GM12878 (cell line): Measurements from ENCODE around the gene RPS6KA4. TPM values are rescaled to one million over a fixed set of nuclear protein-coding genes. Genes with fewer than 3 reads are reported as not detected.
A peak's percentile ranks its signal among the peaks of the same experiment; 100 is the strongest.

Experiments used
- ATAC-seq: fragments of 200-7000 bp; cut with Tn5 transposase; 3 replicates; pipeline ENCODE4 v1.9.1; 2020; ENCODE audit warnings: mild to moderate bottlenecking, moderate library complexity
- BruUV-seq: library from RNA; stranded (reverse); fragments of 400-500 nt; replicated peaks from 2 replicates; lab custom pipeline; 2021; lab: Mats Ljungman, UMichigan
- CTCF ChIA-PET: fragments of 300-600 bp; sonication (Branson Sonifier 250); formaldehyde crosslinking; extraction: SDS; loops from one replicate; lab custom pipeline; 2021; ENCODE audit warnings: inconsistent platforms; lab: Yijun Ruan, JAX
- POLR2A ChIA-PET: fragments of 350-600 bp; formaldehyde crosslinking; extraction: SDS; loops from one replicate; lab custom pipeline; 2021; ENCODE audit warnings: inconsistent platforms; lab: Charles Lee
- RAD21 ChIA-PET: fragments of 300-600 bp; sonication (Branson Sonifier 250); formaldehyde crosslinking; loops from one replicate; lab custom pipeline; 2023; ENCODE audit warnings: antibody characterized with exemption; ENCODE audit not compliant: unreplicated experiment; lab: Charles Lee
- SMC1A ChIA-PET: fragments of 300-600 bp; sonication (Branson Sonifier 250); formaldehyde crosslinking; loops from one replicate; lab custom pipeline; 2023; ENCODE audit not compliant: unreplicated experiment, uncharacterized antibody; lab: Charles Lee
- DNase-seq: peaks from one replicate; pipeline ENCODE4 v3.0.0-alpha.2; 2011; ENCODE audit warnings: low read depth, low spot score
- FAIRE-seq: peaks from 3 replicates; lab custom pipeline; 2011; peaks lifted over from hg19 to GRCh38; lab: Jason Lieb, UNC
- H2AFZ ChIP-seq: 2 replicates; pipeline ENCODE4 v1.6.0; 2011; ENCODE audit warnings: low read depth, low read length, control low read depth; ENCODE audit not compliant: control insufficient read depth
- H3K27ac ChIP-seq: 2 replicates; pipeline ENCODE4 v1.5.1; 2011; ENCODE audit warnings: control low read depth; ENCODE audit not compliant: control insufficient read depth, insufficient read depth
- H3K27me3 ChIP-seq, 2 experiments: replicated peaks in 1 of 2; 2 replicates each; pipeline versions ENCODE4 v1.6.0 to v1.6.1; 2011; ENCODE audit warnings: low read length in 1 of 2; ENCODE audit not compliant: control insufficient read depth in 2 of 2, insufficient read depth in 2 of 2
- H3K36me3 ChIP-seq, 2 experiments: 2 replicates each; pipeline ENCODE4 v1.5.1; 2011; ENCODE audit warnings: low read length in 1 of 2; ENCODE audit not compliant: control insufficient read depth in 2 of 2, insufficient read depth in 2 of 2
- H3K4me1 ChIP-seq: 2 replicates; pipeline ENCODE4 v1.6.1; 2011; ENCODE audit warnings: mild to moderate bottlenecking, low read length, moderate library complexity, mixed read lengths; ENCODE audit not compliant: control insufficient read depth, insufficient read depth
- H3K4me2 ChIP-seq: 2 replicates; pipeline ENCODE4 v1.6.0; 2011; ENCODE audit warnings: control low read depth; ENCODE audit not compliant: control insufficient read depth, insufficient read depth
- H3K4me3 ChIP-seq: fragments of 200-600 bp; sonication (generic); 2 replicates; pipeline ENCODE4 v1.5.1; 2016
- H3K79me2 ChIP-seq: 2 replicates; pipeline ENCODE4 v1.6.0; 2011; ENCODE audit warnings: low read length; ENCODE audit not compliant: control insufficient read depth, insufficient read depth
- H3K9ac ChIP-seq: 2 replicates; pipeline ENCODE4 v1.8.0; 2011; ENCODE audit warnings: low read length, control low read depth, mixed read lengths; ENCODE audit not compliant: control insufficient read depth, insufficient read depth
- H3K9me3 ChIP-seq: replicated peaks from 3 replicates; pipeline ENCODE4 v1.5.1; 2011; ENCODE audit warnings: mild to moderate bottlenecking, low read length; ENCODE audit not compliant: control insufficient read depth, insufficient read depth
- H4K20me1 ChIP-seq: 2 replicates; pipeline ENCODE4 v1.6.0; 2011; ENCODE audit not compliant: control insufficient read depth, insufficient read depth
- PRDM15 ChIP-seq: fragments of 450-650 bp; formaldehyde crosslinking; IDR thresholded peaks from 2 replicates; pipeline ENCODE4 v1.4.0; 2020; ENCODE audit warnings: mild to moderate bottlenecking, moderate library complexity
- SMC3 ChIP-seq: IDR thresholded peaks from 2 replicates; pipeline ENCODE4 v1.6.1; 2011; ENCODE audit warnings: low read length, improper control_type of control experiment, borderline replicate concordance
- SPI1 ChIP-seq: IDR thresholded peaks from 2 replicates; pipeline ENCODE4 v1.6.1; 2011; ENCODE audit warnings: low read depth, mild to moderate bottlenecking, low read length, moderate library complexity, borderline replicate concordance; ENCODE audit not compliant: insufficient read depth
- SRF ChIP-seq, 2 experiments: IDR thresholded peaks; 2 replicates each; pipeline ENCODE4 v1.6.1; 2011; ENCODE audit warnings: low read depth in 2 of 2, low read length in 2 of 2, mild to moderate bottlenecking in 1 of 2, moderate library complexity in 1 of 2
- SUPT20H ChIP-seq: IDR thresholded peaks from 2 replicates; pipeline ENCODE4 v1.6.1; 2011; ENCODE audit warnings: low read depth, mild to moderate bottlenecking, low read length, moderate library complexity, borderline replicate concordance; ENCODE audit not compliant: control insufficient read depth
- ZBTB11 ChIP-seq: fragments of 450-650 bp; formaldehyde crosslinking; IDR thresholded peaks from 2 replicates; pipeline ENCODE4 v1.5.0; 2022; ENCODE audit warnings: mild to moderate bottlenecking, missing genetic modification characterization
- WGBS: methylation state at CpG from one replicate; pipeline ENCODE4 v1.1.6; 2016; ENCODE audit warnings: low lambda C conversion rate; ENCODE audit not compliant: insufficient replicate concordance, insufficient coverage; ENCODE audit errors: missing lambda C conversion rate; 5-methylcytosine and 5-hydroxymethylcytosine counted together
- in situ Hi-C: fragments of 300-500 bp; cut with MboI; formaldehyde crosslinking; loops from 9 replicates; pipeline ENCODE4 v1.14.3; 2018; ENCODE audit warnings: mixed read lengths
- intact Hi-C: fragments of 100-400 bp; cut with micrococcal nuclease; formaldehyde crosslinking; loops from one replicate; pipeline ENCODE4 v1.14.2; 2022; ENCODE audit not compliant: unreplicated experiment
- polyA plus RNA-seq, 11 experiments: library from polyadenylated mRNA; depleted of rRNA in 4 of 11; unstranded in 6 of 11; stranded (reverse) in 5 of 11; fragments of >200 nt; fragmentation: Nextera tagmentation in 4 of 11; fragmentation: Illumina TruSeq in 1 of 11; extraction: Ambion mirVana in 4 of 11; extraction: Trizol in 1 of 11; gene quantifications; 1 replicate in 1 of 11; 2 replicates in 10 of 11; pipeline versions ENCODE4 v1.2.1 to v1.2.3, GENCODE V29; 2011 to 2016; ENCODE audit warnings: inconsistent platforms in 2 of 11, missing spikeins in 2 of 11, low read depth in 1 of 11
- total RNA-seq, 4 experiments: library from RNA; depleted of rRNA in 3 of 4; stranded (reverse); fragments of >200 nt in 3 of 4; fragmentation: Illumina TruSeq in 1 of 4; extraction: Trizol in 1 of 4; gene quantifications; 2 replicates each; pipeline versions ENCODE4 v1.2.1 to v1.2.3, GENCODE V29; 2013 to 2021

Gene RPS6KA4
- total and polyA plus RNA-seq, 10 of the 15 experiments (the other 5 are each of a cell fraction or from before 2014, with no cell fraction given): 0.34 to 32.6 (median 11.3) TPM

DNA sequence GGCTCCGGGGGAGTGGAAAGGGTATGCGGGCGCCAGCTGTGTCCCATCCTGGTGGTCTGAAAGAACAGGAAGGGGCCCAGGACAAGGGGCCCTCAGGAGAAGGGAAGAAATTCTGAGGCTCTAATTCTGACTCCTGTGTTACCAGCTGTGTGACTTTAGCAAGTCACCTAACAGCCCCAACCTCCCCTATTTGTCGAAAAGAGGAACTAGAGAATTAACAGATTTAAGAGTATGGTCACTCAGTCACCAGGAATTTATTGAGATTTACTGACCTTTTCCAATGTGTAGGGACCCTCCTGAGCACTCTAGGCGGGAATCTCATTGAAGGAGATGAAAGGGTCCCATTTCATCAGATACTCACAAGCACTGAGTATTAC is 14.6 kb downstream of the RPS6KA4 start:
- intact Hi-C loops: no loop called here
- Histone ChIP-seq H3K36me3 (0 out of 4 replicates have a peak, but pooled peaks cover 0 to 1% of the 10 kb centered on the region in 2 experiments), H4K20me1 (no peaks in the 10 kb centered on the region), H3K4me3 (no peak overlapping the region), H3K9ac (no peak overlapping the region), H3K4me2 (no peak overlapping the region), H3K27me3 (no peaks in the 10 kb centered on the region), H3K4me1 (0 out of 2 replicates have a peak, but pooled peaks cover 3% of the 10 kb centered on the region), H3K9me3 (no peaks in the 10 kb centered on the region), H3K27ac (no peak overlapping the region), H2AFZ (no peak overlapping the region), H3K79me2 (no peaks in the 10 kb centered on the region)
- in situ Hi-C loops: no loop called here
- ChIA-PET POLR2A (no interaction called here), RAD21 (no interaction called here), CTCF (interaction anchor here (0.6 to 1.2 kb wide), 2 partner anchors 18 to 154 kb away, joined by 3 read pairs; no protein-coding TSS in a partner anchor), SMC1A (no interaction called here)
- peak; percentile 73 for ATAC-seq
- no peak for DNase-seq
- BruUV-seq: no TSS peak
- WGBS: 9% methylated on average over 5 of the region's 5 CpGs
- no peak for FAIRE-seq
- TF ChIP-seq SUPT20H: no peak
- peak; percentile 45; the same call in 1 of the 2 replicates for TF ChIP-seq SPI1

DNA sequence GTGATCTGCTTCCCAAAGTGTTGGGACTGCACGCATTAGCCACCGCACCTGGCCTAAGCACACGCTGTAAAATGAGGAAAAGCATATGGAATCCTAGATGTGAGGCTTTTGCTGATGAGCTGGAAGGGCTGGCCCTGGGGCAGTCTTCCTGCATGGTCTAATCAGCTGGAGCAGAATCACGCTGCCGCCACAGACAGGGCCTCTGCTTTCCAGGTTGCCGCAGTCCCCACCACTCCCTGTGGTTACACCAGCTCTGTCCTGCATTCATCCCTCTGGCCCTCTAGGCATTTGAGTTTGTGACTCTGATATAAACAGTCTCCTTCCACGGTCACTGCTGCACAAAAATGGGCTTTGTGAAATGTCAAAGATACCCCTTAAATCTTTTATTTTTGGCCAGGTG is 17.1 kb downstream of the RPS6KA4 start:
- H3K79me2 ChIP-seq: no peaks in the 10 kb centered on the region
- ATAC-seq (no peak), DNase-seq (no peak), FAIRE-seq (no peak)
- H3K4me3 ChIP-seq: no peak overlapping the region
- ChIA-PET CTCF (interaction anchor here (1.2 kb wide), 2 partner anchors 15 to 73 kb away, joined by 3 read pairs; no protein-coding TSS in a partner anchor), RAD21 (no interaction called here), SMC1A (interaction anchor here (1.5 kb wide), 1 partner anchor 16 kb away, joined by 3 read pairs; no protein-coding TSS in a partner anchor), POLR2A (no interaction called here)
- no peak overlapping the region for H3K9ac ChIP-seq
- H3K27me3 ChIP-seq: no peaks in the 10 kb centered on the region
- no peak overlapping the region for H3K4me2 ChIP-seq
- no peaks in the 10 kb centered on the region for H3K9me3 ChIP-seq
- intact Hi-C loops: no loop called here
- 0 out of 2 replicates have a peak, but pooled peaks cover 3% of the 10 kb centered on the region for H3K4me1 ChIP-seq
- H3K27ac ChIP-seq: no peak overlapping the region
- no TSS peak for BruUV-seq
- WGBS: 72% methylated on average over 7 of the region's 7 CpGs
- H4K20me1 ChIP-seq: no peaks in the 10 kb centered on the region
- H3K36me3 ChIP-seq: no peaks in the 10 kb centered on the region
- H2AFZ ChIP-seq: no peak overlapping the region
- in situ Hi-C loops: no loop called here
- TF ChIP-seq PRDM15 (CRISPR knock-in tag) (no peak), SRF (IDR thresholded peaks at IDR 0.05; ENCODE audit: low read depth in 2 of 2, low read length in 2 of 2) (no peak), ZBTB11 (no peak), SMC3 (no peak)
